Activated naive CD4-positive, alpha-beta T cell treated with anti-CD3 and anti-CD28 coated beads, Interleukin-2, amount 10 ng/mL, durations not matched to agents 7 days and 5 days (primary cell): ENCODE measurements around the gene GGTLC1.

Experiments used
- CTCF ChIA-PET: fragments of 350-600 bp; sonication (Branson Sonifier 250); formaldehyde crosslinking; loops from one replicate; lab custom pipeline; 2021; ENCODE audit warnings: antibody characterized with exemption; lab: Charles Lee
- DNase-seq: peaks from one replicate; pipeline ENCODE4 v3.0.0-alpha.2; 2020
- H3K27ac Mint-ChIP-seq: one replicate; pipeline ENCODE4 v1.8.0; 2021; ENCODE audit warnings: mild to moderate bottlenecking, moderate library complexity, mixed read lengths
- H3K27me3 Mint-ChIP-seq: one replicate; pipeline ENCODE4 v1.8.0; 2021; ENCODE audit warnings: mild to moderate bottlenecking, mixed read lengths
- H3K36me3 Mint-ChIP-seq: one replicate; pipeline ENCODE4 v1.8.0; 2021; ENCODE audit warnings: mixed read lengths
- H3K4me1 Mint-ChIP-seq: one replicate; pipeline ENCODE4 v1.8.0; 2021; ENCODE audit warnings: mixed read lengths
- H3K4me3 Mint-ChIP-seq: one replicate; pipeline ENCODE4 v1.8.0; 2021; ENCODE audit warnings: mild to moderate bottlenecking, moderate library complexity, mixed read lengths
- H3K9me3 Mint-ChIP-seq: one replicate; pipeline ENCODE4 v1.8.0; 2021; ENCODE audit warnings: mixed read lengths

The GGTLC1 gene

GRCh38 chr20:23966927-23967615 is 21.5 kb downstream of the GGTLC1 start:
- CTCF ChIA-PET, result no interaction called here
- DNase-seq, result no peak
- Mint-ChIP-seq H3K4me3 (no peak overlapping the region), H3K27ac (no peak overlapping the region), H3K36me3 (no peaks in the 10 kb centered on the region), H3K27me3 (peaks cover 17% of the 10 kb centered on the region), H3K4me1 (no peaks in the 10 kb centered on the region), H3K9me3 (peaks cover 8% of the 10 kb centered on the region)

GRCh38 chr20:23966298-23966697 is 22.3 kb downstream of the GGTLC1 start:
- CTCF ChIA-PET, result no interaction called here
- Mint-ChIP-seq H3K27me3 (peaks cover 17% of the 10 kb centered on the region), H3K27ac (no peak overlapping the region)

GRCh38 chr20:23963941-23964340 is 24.6 kb downstream of the GGTLC1 start:
- H3K27me3 Mint-ChIP-seq, result peaks cover 17% of the 10 kb centered on the region
- no peak for DNase-seq
- H3K27ac Mint-ChIP-seq, result no peak overlapping the region
- H3K4me3 Mint-ChIP-seq, result no peak overlapping the region
- CTCF ChIA-PET, result no interaction called here
- no peaks in the 10 kb centered on the region for H3K36me3 Mint-ChIP-seq
- peaks cover 8% of the 10 kb centered on the region for H3K9me3 Mint-ChIP-seq
- H3K4me1 Mint-ChIP-seq, result no peaks in the 10 kb centered on the region

More at GRCh38 chr20:23966298-23966697, 22.3 kb downstream of the GGTLC1 start:
- no peak for DNase-seq
- peaks cover 8% of the 10 kb centered on the region for H3K9me3 Mint-ChIP-seq
- no peaks in the 10 kb centered on the region for H3K36me3 Mint-ChIP-seq
- H3K4me3 Mint-ChIP-seq, result no peak overlapping the region
- no peaks in the 10 kb centered on the region for H3K4me1 Mint-ChIP-seq

GRCh38 chr20:23962272-23962671 is 26.3 kb downstream of the GGTLC1 start:
- Mint-ChIP-seq H3K4me3 (no peak overlapping the region), H3K4me1 (no peaks in the 10 kb centered on the region), H3K27ac (no peak overlapping the region), H3K36me3 (no peaks in the 10 kb centered on the region), H3K27me3 (peaks cover 11% of the 10 kb centered on the region), H3K9me3 (peaks cover 8% of the 10 kb centered on the region)
- no peak for DNase-seq
- CTCF ChIA-PET, result no interaction called here

GRCh38 chr20:23959054-23959453 is 29.5 kb downstream of the GGTLC1 start:
- peaks cover 3% of the 10 kb centered on the region for H3K9me3 Mint-ChIP-seq

GRCh38 chr20:23955896-23956295 is 32.7 kb downstream of the GGTLC1 start:
- Mint-ChIP-seq H3K4me1 (no peaks in the 10 kb centered on the region), H3K27me3 (peaks cover 22% of the 10 kb centered on the region), H3K9me3 (no peaks in the 10 kb centered on the region), H3K4me3 (no peak overlapping the region), H3K27ac (no peak overlapping the region), H3K36me3 (no peaks in the 10 kb centered on the region)
- CTCF ChIA-PET, result no interaction called here
- DNase-seq, result no peak

More at GRCh38 chr20:23959054-23959453, 29.5 kb downstream of the GGTLC1 start:
- CTCF ChIA-PET, result no interaction called here
- H3K4me3 Mint-ChIP-seq, result no peak overlapping the region
- peaks cover 4% of the 10 kb centered on the region for H3K27me3 Mint-ChIP-seq
- no peaks in the 10 kb centered on the region for H3K4me1 Mint-ChIP-seq
- no peaks in the 10 kb centered on the region for H3K36me3 Mint-ChIP-seq
- H3K27ac Mint-ChIP-seq, result no peak overlapping the region
- DNase-seq, result no peak

GRCh38 chr20:23954008-23954745 is 34.4 kb downstream of the GGTLC1 start:
- Mint-ChIP-seq H3K9me3 (no peaks in the 10 kb centered on the region), H3K27me3 (peaks cover 22% of the 10 kb centered on the region)
- CTCF ChIA-PET, result no interaction called here

GRCh38 chr20:23946206-23946605 is 42.4 kb downstream of the GGTLC1 start:
- DNase-seq, result no peak
- peaks cover 9% of the 10 kb centered on the region for H3K27me3 Mint-ChIP-seq
- no peaks in the 10 kb centered on the region for H3K9me3 Mint-ChIP-seq
- H3K4me1 Mint-ChIP-seq, result no peaks in the 10 kb centered on the region
- no peak overlapping the region for H3K4me3 Mint-ChIP-seq
- CTCF ChIA-PET, result no interaction called here
- no peaks in the 10 kb centered on the region for H3K36me3 Mint-ChIP-seq
- no peak overlapping the region for H3K27ac Mint-ChIP-seq

More at GRCh38 chr20:23954008-23954745, 34.4 kb downstream of the GGTLC1 start:
- Mint-ChIP-seq H3K36me3 (no peaks in the 10 kb centered on the region), H3K4me1 (no peaks in the 10 kb centered on the region), H3K4me3 (no peak overlapping the region), H3K27ac (no peak overlapping the region)
- DNase-seq, result no peak

GRCh38 chr20:23943304-23943703 is 45.3 kb downstream of the GGTLC1 start:
- CTCF ChIA-PET, result no interaction called here
- Mint-ChIP-seq H3K4me1 (no peaks in the 10 kb centered on the region), H3K27me3 (no peaks in the 10 kb centered on the region), H3K36me3 (no peaks in the 10 kb centered on the region), H3K27ac (no peak overlapping the region), H3K9me3 (no peaks in the 10 kb centered on the region), H3K4me3 (no peak overlapping the region)
- DNase-seq, result no peak

- Mint-ChIP-seq H3K9me3 (no peaks in the 10 kb centered on the region), H3K36me3 (no peaks in the 10 kb centered on the region), H3K4me1 (no peaks in the 10 kb centered on the region), H3K4me3 (no peak overlapping the region), H3K27ac (no peak overlapping the region), H3K27me3 (peaks cover 8% of the 10 kb centered on the region)
- DNase-seq, result no peak
- CTCF ChIA-PET, result interaction anchor here (1.0 to 2.9 kb wide), 5 partner anchors 13 to 841 kb away, joined by 3 to 19 read pairs (median 8); no protein-coding TSS in a partner anchor
Observed at GRCh38 chr20:23939641-23940040, 48.9 kb downstream of the GGTLC1 start.

- CTCF ChIA-PET, result interaction anchor here (0.9 to 2.9 kb wide), 12 partner anchors 12 to 979 kb away, joined by 3 to 19 read pairs (median 6); no protein-coding TSS in a partner anchor
- Mint-ChIP-seq H3K36me3 (no peaks in the 10 kb centered on the region), H3K9me3 (no peaks in the 10 kb centered on the region), H3K27ac (no peak overlapping the region), H3K27me3 (peaks cover 11% of the 10 kb centered on the region), H3K4me3 (no peak overlapping the region), H3K4me1 (no peaks in the 10 kb centered on the region)
- DNase-seq, result no peak
Observed at GRCh38 chr20:23939063-23939462, 49.5 kb downstream of the GGTLC1 start.

- no peak for DNase-seq
- no peaks in the 10 kb centered on the region for H3K4me1 Mint-ChIP-seq
- H3K9me3 Mint-ChIP-seq, result no peaks in the 10 kb centered on the region
- CTCF ChIA-PET, result interaction anchor here (0.8 to 2.9 kb wide), 16 partner anchors 11 to 980 kb away, joined by 3 to 19 read pairs (median 6); no protein-coding TSS in a partner anchor
- H3K27me3 Mint-ChIP-seq, result peaks cover 11% of the 10 kb centered on the region
- H3K36me3 Mint-ChIP-seq, result no peaks in the 10 kb centered on the region
- H3K27ac Mint-ChIP-seq, result no peak overlapping the region
- H3K4me3 Mint-ChIP-seq, result no peak overlapping the region
Observed at GRCh38 chr20:23938118-23938438, 50.5 kb downstream of the GGTLC1 start.

GRCh38 chr20:23937303-23938117 is 51.1 kb downstream of the GGTLC1 start:
- H3K27me3 Mint-ChIP-seq, result peaks cover 11% of the 10 kb centered on the region
- H3K27ac Mint-ChIP-seq, result no peak overlapping the region
- H3K4me1 Mint-ChIP-seq, result no peaks in the 10 kb centered on the region
- CTCF ChIA-PET, result interaction anchor here (0.8 to 2.9 kb wide), 17 partner anchors 11 to 981 kb away, joined by 3 to 19 read pairs (median 4); no protein-coding TSS in a partner anchor
- no peaks in the 10 kb centered on the region for H3K36me3 Mint-ChIP-seq
- no peak overlapping the region for H3K4me3 Mint-ChIP-seq
- H3K9me3 Mint-ChIP-seq, result no peaks in the 10 kb centered on the region
- DNase-seq, result peak; percentile 77
